H1 (cell line): ENCODE results near the gene NCF4. TPM values are rescaled to one million over a fixed set of nuclear protein-coding genes. Genes with fewer than 3 reads are reported as not detected.

ENCODE experiments used
- ASH2L ChIP-seq: fragments of 200-600, 300-600 bp; sonication (generic); IDR thresholded peaks from one replicate; pipeline ENCODE4 v1.7.1; 2017; ENCODE audit warnings: low read length
- CTBP2 ChIP-seq: IDR thresholded peaks from 2 replicates; pipeline ENCODE4 v1.7.0; 2011; ENCODE audit warnings: borderline replicate concordance, mild to moderate bottlenecking, moderate library complexity, mixed read lengths, low read length; ENCODE audit not compliant: insufficient read depth, insufficient read length
- EZH2 ChIP-seq: fragments of 200-600 bp; sonication (generic); IDR thresholded peaks from 2 replicates; pipeline ENCODE4 v1.7.1; 2012; ENCODE audit warnings: low read depth, mild to moderate bottlenecking, moderate library complexity, low read length, inconsistent platforms; ENCODE audit not compliant: severe bottlenecking
- HDAC2 ChIP-seq, 2 experiments: fragments of 300-600 bp in 1 of 2; sonication (generic) in 1 of 2; IDR thresholded peaks; 2 replicates each; pipeline ENCODE4 v1.6.1; 2011 to 2012; ENCODE audit warnings: low read depth in 2 of 2, low read length in 2 of 2, mild to moderate bottlenecking in 2 of 2, moderate library complexity in 2 of 2, borderline replicate concordance in 1 of 2, inconsistent platforms in 1 of 2
- KDM4A ChIP-seq: IDR thresholded peaks from one replicate; pipeline ENCODE4 v1.7.1; 2012; ENCODE audit warnings: low read depth, mild to moderate bottlenecking, moderate library complexity, low read length, inconsistent platforms; ENCODE audit not compliant: severe bottlenecking
- KDM5A ChIP-seq: fragments of 200-600 bp; IDR thresholded peaks from 2 replicates; pipeline ENCODE4 v1.7.1; 2012; ENCODE audit warnings: mild to moderate bottlenecking, low read length, inconsistent platforms, mixed read lengths
- POLR2AphosphoS5 ChIP-seq: IDR thresholded peaks from 2 replicates; pipeline ENCODE4 v1.6.1; 2011; ENCODE audit warnings: low read depth, low read length
- RAD21 ChIP-seq, 2 experiments: IDR thresholded peaks in 1 of 2; conservative IDR thresholded peaks in 1 of 2; 2 replicates each; pipeline ENCODE4 v1.6.1; 2011; ENCODE audit warnings: low read depth in 2 of 2, low read length in 2 of 2, improper control_type of control experiment in 1 of 2, inconsistent platforms in 1 of 2, mild to moderate bottlenecking in 1 of 2, moderate library complexity in 1 of 2
- SAP30 ChIP-seq: fragments of 300-600 bp; sonication (generic); IDR thresholded peaks from 2 replicates; pipeline ENCODE4 v1.7.1; 2012; ENCODE audit warnings: low read length, moderate library complexity, mild to moderate bottlenecking, inconsistent platforms; ENCODE audit not compliant: insufficient read depth, insufficient replicate concordance
- SIN3A ChIP-seq, 2 experiments: IDR thresholded peaks in 1 of 2; conservative IDR thresholded peaks in 1 of 2; 2 replicates each; pipeline ENCODE4 v1.6.1; 2011 to 2012; ENCODE audit warnings: low read length in 2 of 2, improper control_type of control experiment in 1 of 2, low read depth in 1 of 2, mild to moderate bottlenecking in 1 of 2
- SP1 ChIP-seq: IDR thresholded peaks from 2 replicates; pipeline ENCODE4 v1.6.1; 2011; ENCODE audit warnings: low read depth, low read length
- SRF ChIP-seq: IDR thresholded peaks from 2 replicates; pipeline ENCODE4 v1.6.1; 2011; ENCODE audit warnings: mild to moderate bottlenecking, low read depth, low read length, moderate library complexity
- TEAD4 ChIP-seq: IDR thresholded peaks from 2 replicates; pipeline ENCODE4 v1.6.1; 2012; ENCODE audit warnings: low read depth, low read length, inconsistent platforms, mixed read lengths
- polyA plus RNA-seq, 7 experiments: library from polyadenylated mRNA; depleted of rRNA in 3 of 7; stranded (reverse) in 5 of 7; unstranded in 2 of 7; fragments of >200 nt in 5 of 7; fragments of 200-250 nt in 2 of 7; gene quantifications; 1 replicate in 5 of 7; 2 replicates in 1 of 7; 4 replicates in 1 of 7; pipeline versions ENCODE4 v1.2.1 to v1.2.3, GENCODE V29; 2011 to 2013; ENCODE audit warnings: missing spikeins in 2 of 7, mixed read lengths in 2 of 7
- total RNA-seq: library from RNA; stranded (reverse); fragmentation: NEBNext Ultra II Directional; extraction: Animal tissue kit (Norgen Biotek cat#: 25700); gene quantifications from 2 replicates; pipeline ENCODE4 v1.2.1, GENCODE V29; 2021

The NCF4 gene
- total and polyA plus RNA-seq, 2 of the 8 experiments (the other 6 are each of a cell fraction or from before 2014, with no cell fraction given) = 0.20 TPM; not detected in 1

DNA sequence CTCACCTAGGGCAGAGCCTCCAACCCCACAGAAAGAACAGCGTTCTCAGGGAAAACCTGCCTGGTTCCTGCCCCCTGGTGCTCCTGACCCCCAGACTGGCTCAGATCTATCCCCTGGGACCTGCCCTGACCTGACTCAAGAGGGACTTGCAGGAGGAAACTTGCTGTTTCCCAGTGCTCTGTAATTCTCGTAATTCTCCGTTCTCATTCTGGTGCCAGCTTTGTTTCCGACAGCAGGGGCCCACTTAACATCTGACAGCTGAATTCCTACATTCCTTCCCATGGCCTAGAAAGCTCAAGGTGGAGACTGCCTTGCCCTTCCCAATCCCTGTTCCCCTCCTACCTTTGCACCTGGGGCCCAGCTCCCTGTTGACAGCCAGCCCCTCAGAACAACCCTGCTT, 40.1 kb downstream of the NCF4 start (continued):
- TF ChIP-seq ASH2L = peak; percentile 53
- TF ChIP-seq TEAD4 = peak; percentile 95
- no peak for TF ChIP-seq SRF
- TF ChIP-seq KDM5A = no peak
- no peak for TF ChIP-seq KDM4A
- peak in 1 of 2 experiments; percentile 9; a peak in 1 of 4 replicates for TF ChIP-seq RAD21 (IDR thresholded peaks at IDR 0.05 in 1 of 2, conservative IDR thresholded peaks at IDR 0.05 in 1 of 2; ENCODE audit: low read depth in 2 of 2, low read length in 2 of 2)
- TF ChIP-seq POLR2AphosphoS5 = no peak
- TF ChIP-seq SP1 = peak; percentile 79; the same call in 1 of the 2 replicates
- no peak for TF ChIP-seq CTBP2
- TF ChIP-seq EZH2 = no peak
- TF ChIP-seq HDAC2 (IDR thresholded peaks at IDR 0.05; ENCODE audit: borderline replicate concordance in 1 of 2, low read depth in 2 of 2, low read length in 2 of 2) = no peak
- TF ChIP-seq SIN3A (conservative IDR thresholded peaks at IDR 0.05 in 1 of 2, IDR thresholded peaks at IDR 0.05 in 1 of 2; ENCODE audit: low read depth in 1 of 2, low read length in 2 of 2) = peak; percentile 56 to 59; a peak in 1 of 4 replicates
- TF ChIP-seq SAP30 = no peak
- TF ChIP-seq, all 59 proteins: peak for 12
